Measurements from ENCODE around the gene PTPRO. TPM values are rescaled to one million over a fixed set of nuclear protein-coding genes. Genes with fewer than 3 reads are reported as not detected.
"Not testable (repeated sequence)": the region's sequence is repeated elsewhere in the genome, so short reads cannot be mapped to it uniquely, and the experiment has no call there.

PTPRO gene
- total RNA-seq, 8 experiments from 2014 or later = 0.25 to 33.9 (median 21.7) TPM; not detected in 1

GRCh38 chr12:15602051-15602672, 279.9 kb downstream of the PTPRO start:
- in situ Hi-C loops (cut with MboI; ENCODE audit: low pct_unique_long_range_greater_than_20kb in 2 of 9, low sequenced_read_pairs in 9 of 9, unreplicated experiment in 9 of 9) = no loop called here
- 87 to 100% (median 96%) methylated on average over 1 to 3 of the region's 3 CpGs; no CpG with 5 or more reads in 3 of the 10 experiments for WGBS, 10 experiments
- Histone ChIP-seq H3K27ac (no peak overlapping the region), H3K4me3 (no peak overlapping the region), H3K4me1 (replicated peaks in 1 of 2) (peaks cover 0 to 5% of the 10 kb centered on the region in 2 donors)
- ATAC-seq (replicated peaks in 6 of 8) = no peak

DNA sequence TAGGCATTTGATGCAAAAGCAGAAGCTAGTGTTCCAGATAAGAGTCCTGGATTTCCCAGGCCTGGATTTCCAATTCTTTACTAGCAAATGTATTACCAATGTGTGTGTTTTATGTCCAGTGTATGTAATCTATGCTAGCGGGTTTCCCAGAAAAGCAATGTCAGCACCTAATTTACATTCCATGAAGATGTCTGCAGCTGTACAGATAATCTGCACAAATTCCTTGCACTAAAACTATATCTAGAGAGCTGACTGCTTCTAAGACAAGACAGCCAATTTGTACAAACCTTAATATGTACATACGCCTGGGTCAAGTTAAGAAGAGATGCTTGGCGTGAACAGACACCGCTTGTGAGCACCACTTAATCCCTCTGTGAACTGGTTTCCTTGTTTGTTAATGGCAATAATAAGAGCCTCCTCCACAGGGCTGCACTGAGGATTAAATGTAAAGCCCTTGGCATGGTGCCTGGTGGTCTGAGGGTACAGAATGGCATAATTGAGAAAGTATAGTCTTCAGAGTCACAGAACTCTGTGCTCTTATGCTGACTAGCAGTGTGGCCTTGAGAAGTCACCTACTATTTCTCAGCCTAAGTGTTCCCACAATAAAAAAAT, 281.3 kb downstream of the PTPRO start:
- Histone ChIP-seq H3K27ac (no peak overlapping the region), H3K4me1 (replicated peaks in 1 of 2) (peaks cover 0 to 5% of the 10 kb centered on the region in 2 donors), H3K4me3 (no peak overlapping the region)
- 0 to 100% (median 93%) methylated on average over 1 to 4 of the region's 4 CpGs; no CpG with 5 or more reads in 2 of the 10 experiments for WGBS, 10 experiments
- ATAC-seq (replicated peaks in 6 of 8) = peak in 4 of 8 experiments; percentile 21 to 94 (median 44)
- in situ Hi-C loops (cut with MboI; ENCODE audit: low pct_unique_long_range_greater_than_20kb in 2 of 9, low sequenced_read_pairs in 9 of 9, unreplicated experiment in 9 of 9) = no loop called here

DNA sequence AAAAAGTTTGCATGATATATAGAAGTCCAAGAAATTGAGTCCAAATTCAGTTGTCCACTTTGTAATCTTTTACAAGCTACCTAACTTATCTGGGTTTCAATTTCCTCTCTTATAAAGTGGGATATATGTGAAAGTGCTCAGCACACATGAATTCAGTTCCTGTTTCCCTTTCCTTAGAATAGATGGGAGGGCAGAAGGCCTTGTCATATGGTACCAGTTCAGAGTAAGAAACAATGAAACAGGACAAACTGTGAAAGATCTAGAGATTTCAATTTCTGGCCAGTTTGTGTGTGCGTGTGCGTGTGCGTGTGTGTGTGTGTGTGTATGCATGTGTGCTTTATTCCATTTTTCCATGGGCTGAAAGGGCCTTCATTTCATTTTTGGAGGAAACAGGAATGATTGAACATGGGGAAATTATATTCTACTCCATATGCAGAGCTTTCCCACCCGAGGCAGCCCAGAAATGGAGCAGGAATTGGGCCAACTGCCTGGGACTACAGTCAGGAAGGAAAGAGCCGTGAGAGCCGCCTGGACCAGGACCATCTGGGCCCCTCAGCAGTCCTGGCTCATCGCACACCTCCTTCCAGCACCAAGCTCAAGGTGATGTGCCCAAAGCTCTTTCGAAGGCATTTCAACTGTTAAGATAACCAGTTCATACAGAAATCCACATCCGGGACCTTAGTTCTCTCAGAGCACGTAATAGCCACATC, 283.7 kb downstream of the PTPRO start:
- in situ Hi-C loops (cut with MboI; ENCODE audit: low pct_unique_long_range_greater_than_20kb in 2 of 9, low sequenced_read_pairs in 9 of 9, unreplicated experiment in 9 of 9) = no loop called here
- ATAC-seq (replicated peaks in 6 of 8) = no peak
- 76 to 100% (median 93%) methylated on average over 2 to 8 of the region's 10 CpGs; no CpG with 5 or more reads in 2 of the 10 experiments for WGBS, 10 experiments
- Histone ChIP-seq H3K27ac (no peak overlapping the region), H3K4me3 (no peak overlapping the region), H3K4me1 (replicated peaks in 1 of 2) (peaks cover 0 to 5% of the 10 kb centered on the region in 2 donors)

DNA sequence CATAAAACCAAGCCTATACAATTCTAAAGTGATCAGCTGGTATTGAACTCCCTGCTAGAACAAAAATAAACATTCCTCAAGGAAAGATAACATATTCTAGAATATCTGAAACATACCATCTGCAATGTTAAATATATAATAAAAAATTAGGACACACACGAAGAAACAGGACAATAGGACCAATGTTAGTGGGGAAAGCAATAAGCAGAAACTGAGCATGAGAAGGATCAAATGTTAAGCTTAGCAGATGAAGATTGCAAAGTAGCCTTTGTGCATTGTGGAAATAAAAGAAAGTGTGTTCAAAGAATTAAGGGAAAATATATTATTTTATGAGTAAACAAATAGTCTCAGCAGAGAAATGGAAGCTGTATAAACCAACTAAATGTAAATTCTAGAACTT, 286.1 kb downstream of the PTPRO start:
- Histone ChIP-seq H3K4me1 (replicated peaks in 1 of 2) (peaks cover 0 to 5% of the 10 kb centered on the region in 2 donors), H3K27ac (no peak overlapping the region), H3K4me3 (no peak overlapping the region)
- ATAC-seq (replicated peaks in 6 of 8) = no peak
- in situ Hi-C loops (cut with MboI; ENCODE audit: low pct_unique_long_range_greater_than_20kb in 2 of 9, low sequenced_read_pairs in 9 of 9, unreplicated experiment in 9 of 9) = no loop called here
- 60 to 100% (median 88%) methylated on average over 1 of the region's 1 CpG for WGBS, 10 experiments

- in situ Hi-C loops (cut with MboI; ENCODE audit: low pct_unique_long_range_greater_than_20kb in 2 of 9, low sequenced_read_pairs in 9 of 9, unreplicated experiment in 9 of 9) = no loop called here
- Histone ChIP-seq H3K4me1 (replicated peaks in 1 of 2) (peaks cover 0 to under 1% of the 10 kb centered on the region in 2 donors), H3K4me3 (no peak overlapping the region), H3K27ac (no peak overlapping the region)
- 60 to 100% (median 95%) methylated on average over 1 of the region's 1 CpG; no CpG with 5 or more reads in 2 of the 10 experiments for WGBS, 10 experiments
- ATAC-seq (replicated peaks in 6 of 8) = no peak
Measured at GRCh38 chr12:15608941-15609340, 286.6 kb downstream of the PTPRO start.

DNA sequence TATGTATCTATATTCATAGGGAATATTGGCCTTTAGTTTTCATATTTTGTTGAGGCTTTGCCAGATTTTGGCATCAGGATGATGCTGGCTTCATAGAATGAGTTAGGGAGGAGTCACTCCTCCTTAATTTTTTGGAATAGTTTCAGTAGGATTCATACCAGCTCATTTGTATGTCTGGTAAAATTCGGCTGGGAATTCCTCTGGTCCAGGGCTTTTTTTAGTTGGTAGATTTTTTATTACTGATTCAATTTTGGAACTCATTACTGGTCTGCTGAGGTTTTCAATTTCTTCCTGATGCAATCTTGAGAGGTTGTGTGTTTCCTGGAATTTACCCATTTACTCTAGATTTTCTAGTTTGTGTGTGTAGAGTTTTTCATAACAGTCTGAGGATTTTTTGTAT, 291.7 kb downstream of the PTPRO start:
- Histone ChIP-seq H3K4me1 (replicated peaks in 1 of 2) (no peaks in the 10 kb centered on the region), H3K27ac (no peak overlapping the region), H3K4me3 (no peak overlapping the region)
- WGBS, 10 experiments = 0 to 100% (median 75%) methylated on average over 1 of the region's 1 CpG; no CpG with 5 or more reads in 3 of the 10 experiments
- ATAC-seq (replicated peaks in 6 of 8) = no peak
- in situ Hi-C loops (cut with MboI; ENCODE audit: low pct_unique_long_range_greater_than_20kb in 2 of 9, low sequenced_read_pairs in 9 of 9, unreplicated experiment in 9 of 9) = no loop called here

DNA sequence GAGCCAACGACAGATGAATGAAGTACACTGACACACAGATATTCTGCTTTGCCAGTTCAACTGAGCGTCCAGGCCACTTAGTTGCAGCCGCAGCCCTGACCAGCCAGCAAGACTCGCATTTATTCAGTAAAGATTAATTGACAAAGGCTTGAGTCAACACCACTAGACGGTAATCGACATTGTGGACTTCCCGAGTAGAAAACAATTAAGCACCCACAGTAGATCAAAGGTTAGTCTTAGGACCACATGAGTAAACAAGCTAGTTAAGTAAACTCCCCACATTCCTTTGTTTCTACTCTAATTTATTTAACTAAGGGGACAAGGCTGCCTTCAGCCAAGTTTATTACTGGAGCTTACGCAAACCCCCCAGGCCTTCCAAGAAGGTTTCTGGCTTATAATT, 294.2 kb downstream of the PTPRO start:
- H3K4me1 ChIP-seq (replicated peaks in 1 of 2); H3K27ac ChIP-seq; ATAC-seq (replicated peaks in 6 of 8); in situ Hi-C loops (cut with MboI; ENCODE audit: low pct_unique_long_range_greater_than_20kb in 2 of 9, low sequenced_read_pairs in 9 of 9, unreplicated experiment in 9 of 9); H3K4me3 ChIP-seq: not testable (repeated sequence)
- 94 to 100% (median 100%) methylated on average over 2 to 7 of the region's 8 CpGs; no CpG with 5 or more reads in 1 of the 10 experiments for WGBS, 10 experiments

GRCh38 chr12:15620741-15621539, 298.6 kb downstream of the PTPRO start:
- peak in 1 of 8 experiments; percentile 23 for ATAC-seq (replicated peaks in 6 of 8)
- WGBS, 10 experiments = 69 to 100% (median 84%) methylated on average over 1 to 4 of the region's 4 CpGs
- in situ Hi-C loops (cut with MboI; ENCODE audit: low pct_unique_long_range_greater_than_20kb in 2 of 9, low sequenced_read_pairs in 9 of 9, unreplicated experiment in 9 of 9) = no loop called here

GRCh38 chr12:15625075-15625474, 302.8 kb downstream of the PTPRO start:
- peaks cover 0 to 9% of the 10 kb centered on the region in 2 donors for H3K4me1 ChIP-seq (replicated peaks in 1 of 2)
- WGBS, 10 experiments = 92 to 100% (median 96%) methylated on average over 2 of the region's 2 CpGs; no CpG with 5 or more reads in 1 of the 10 experiments
- no peak for ATAC-seq (replicated peaks in 6 of 8)
- in situ Hi-C loops (cut with MboI; ENCODE audit: low pct_unique_long_range_greater_than_20kb in 2 of 9, low sequenced_read_pairs in 9 of 9, unreplicated experiment in 9 of 9) = no loop called here
- no peak overlapping the region for H3K27ac ChIP-seq
- no peak overlapping the region for H3K4me3 ChIP-seq

More at GRCh38 chr12:15620741-15621539, 298.6 kb downstream of the PTPRO start:
- Histone ChIP-seq H3K27ac (no peak overlapping the region), H3K4me1 (replicated peaks in 1 of 2) (no peaks in the 10 kb centered on the region), H3K4me3 (no peak overlapping the region)

DNA sequence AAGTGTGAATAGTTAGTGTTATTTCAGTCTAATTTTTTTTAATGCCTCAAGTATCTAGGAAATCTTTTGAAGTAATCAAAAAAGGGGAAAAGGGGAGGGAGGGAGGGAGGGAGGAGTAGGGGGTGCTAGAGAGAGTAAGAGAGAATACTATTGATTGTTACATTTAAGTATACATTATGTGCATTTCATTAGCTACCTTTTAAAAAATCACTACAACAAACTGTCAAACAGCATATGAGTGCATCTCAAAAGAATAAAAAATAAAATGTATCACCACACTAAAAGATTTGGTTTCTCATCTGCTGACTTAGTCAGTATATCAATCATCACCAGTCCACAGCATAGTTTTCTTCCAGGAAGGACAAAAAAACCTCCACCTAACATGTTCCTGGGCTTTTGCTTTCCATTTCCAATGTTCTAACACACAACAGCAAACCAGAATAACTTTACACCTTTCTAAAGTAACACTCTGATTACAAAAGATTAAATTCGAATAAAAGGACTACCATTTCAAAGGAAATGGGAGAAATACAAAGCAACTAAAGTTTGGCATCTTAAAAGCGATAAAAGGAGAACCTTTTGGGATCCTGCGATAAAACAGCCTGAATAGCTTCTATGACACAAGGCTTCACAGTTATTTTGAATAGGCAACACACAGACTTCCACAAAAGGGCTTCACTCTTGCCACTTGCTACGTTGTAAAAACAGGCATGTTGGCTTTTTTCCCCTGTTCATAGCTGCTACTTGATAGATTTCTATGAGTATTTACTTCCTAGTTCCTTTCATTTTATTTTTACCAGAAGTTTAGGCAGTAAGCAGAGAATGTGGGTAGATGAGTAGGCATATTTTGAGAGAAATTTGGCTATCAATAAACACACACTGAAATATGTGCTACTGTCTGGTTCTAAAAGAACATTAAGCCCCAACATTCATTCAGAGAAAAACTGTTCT, 306.0 kb downstream of the PTPRO start:
- whole genome bisulfite sequencing, 10 experiments = 21 to 58% (median 50%) methylated on average over 3 to 4 of the region's 4 CpGs; no CpG with 5 or more reads in 1 of the 10 experiments
- ATAC-seq (replicated peaks in 6 of 8) = peak in 2 of 8 experiments; percentile 27 to 43
- Histone ChIP-seq H3K27ac (no peak overlapping the region), H3K4me1 (replicated peaks in 1 of 2) (peaks cover 0 to 9% of the 10 kb centered on the region in 2 donors), H3K4me3 (no peak overlapping the region)
- in situ Hi-C loops (cut with MboI; ENCODE audit: low pct_unique_long_range_greater_than_20kb in 2 of 9, low sequenced_read_pairs in 9 of 9, unreplicated experiment in 9 of 9) = no loop called here

GRCh38 chr12:15629108-15629507, 306.8 kb downstream of the PTPRO start:
- in situ Hi-C loops (cut with MboI; ENCODE audit: low pct_unique_long_range_greater_than_20kb in 2 of 9, low sequenced_read_pairs in 9 of 9, unreplicated experiment in 9 of 9) = no loop called here
- Histone ChIP-seq H3K4me1 (replicated peaks in 1 of 2) (peaks cover 0 to 9% of the 10 kb centered on the region in 2 donors), H3K27ac (no peak overlapping the region), H3K4me3 (no peak overlapping the region)
- ATAC-seq (replicated peaks in 6 of 8) = peak in 5 of 8 experiments; percentile 22 to 92 (median 31)
- WGBS, 10 experiments = 0 to 48% (median 9%) methylated on average over 2 to 5 of the region's 5 CpGs; no CpG with 5 or more reads in 1 of the 10 experiments

DNA sequence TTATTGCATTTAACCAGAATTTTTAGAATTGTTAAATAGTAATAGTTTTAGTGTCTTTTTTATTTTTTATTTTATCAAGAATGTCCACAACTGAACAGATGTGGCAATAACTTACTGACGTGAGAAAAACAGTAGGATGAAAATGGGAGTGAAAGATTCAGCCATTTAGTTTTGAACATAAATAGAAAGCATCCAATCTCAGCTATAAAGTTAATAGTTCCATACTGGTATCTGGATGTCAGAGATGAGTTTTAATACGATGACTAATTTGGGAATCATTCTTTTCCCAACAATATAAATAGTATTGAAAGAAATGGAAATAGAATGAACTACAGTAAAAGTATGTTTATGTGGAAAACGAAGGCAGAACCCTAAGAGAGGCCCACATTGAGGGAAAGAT, 307.5 kb downstream of the PTPRO start:
- 0 to 100% (median 84%) methylated on average over 1 to 3 of the region's 3 CpGs for WGBS, 10 experiments
- ATAC-seq (replicated peaks in 6 of 8) = no peak
- H3K27ac ChIP-seq = no peak overlapping the region

More for the DNA sequence above, 307.5 kb downstream of the PTPRO start:
- in situ Hi-C loops (cut with MboI; ENCODE audit: low pct_unique_long_range_greater_than_20kb in 2 of 9, low sequenced_read_pairs in 9 of 9, unreplicated experiment in 9 of 9) = no loop called here
- H3K4me1 ChIP-seq (replicated peaks in 1 of 2) = peaks cover 0 to 9% of the 10 kb centered on the region in 2 donors
- no peak overlapping the region for H3K4me3 ChIP-seq

Measured in motor neuron (in vitro differentiated cells).